OCI-LY1 (cell line): ENCODE measurements around the gene MT1E.

Experiments used
- EZH2 ChIP-seq: fragments of 200-600 bp; sonication (generic), shearing (Covaris generic); IDR thresholded peaks from 2 replicates; pipeline ENCODE4 v1.8.0; 2017; ENCODE audit warnings: borderline replicate concordance, mixed run types, mild to moderate bottlenecking, antibody characterized with exemption, low read length, moderate library complexity, mixed read lengths
- TF ChIP-seq, protein P1 (sequence below): fragments of 200-600 bp; sonication (generic), shearing (Covaris generic); IDR thresholded peaks from 2 replicates; pipeline ENCODE4 v1.5.1; 2017; ENCODE audit warnings: mild to moderate bottlenecking, antibody characterized with exemption, low read length, moderate library complexity, mixed read lengths

DNA sequence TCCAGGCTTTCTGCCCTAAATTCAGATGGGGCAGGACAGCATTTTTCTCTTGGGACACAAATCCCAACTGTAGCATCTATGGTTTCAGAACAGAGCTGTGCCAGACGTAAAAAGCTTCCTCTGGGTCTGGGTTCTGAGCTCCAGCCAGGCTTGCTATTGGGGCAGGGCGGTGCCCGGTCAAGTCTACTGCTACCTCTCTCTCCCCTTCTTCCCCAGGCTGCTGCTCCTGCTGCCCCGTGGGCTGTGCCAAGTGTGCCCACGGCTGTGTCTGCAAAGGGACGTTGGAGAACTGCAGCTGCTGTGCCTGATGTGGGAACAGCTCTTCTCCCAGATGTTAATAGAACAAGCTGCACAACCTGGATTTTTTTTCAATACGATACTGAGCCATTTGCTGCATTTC lies 8.0 kb downstream of the MT1E start:
- TF ChIP-seq, protein P1, sequence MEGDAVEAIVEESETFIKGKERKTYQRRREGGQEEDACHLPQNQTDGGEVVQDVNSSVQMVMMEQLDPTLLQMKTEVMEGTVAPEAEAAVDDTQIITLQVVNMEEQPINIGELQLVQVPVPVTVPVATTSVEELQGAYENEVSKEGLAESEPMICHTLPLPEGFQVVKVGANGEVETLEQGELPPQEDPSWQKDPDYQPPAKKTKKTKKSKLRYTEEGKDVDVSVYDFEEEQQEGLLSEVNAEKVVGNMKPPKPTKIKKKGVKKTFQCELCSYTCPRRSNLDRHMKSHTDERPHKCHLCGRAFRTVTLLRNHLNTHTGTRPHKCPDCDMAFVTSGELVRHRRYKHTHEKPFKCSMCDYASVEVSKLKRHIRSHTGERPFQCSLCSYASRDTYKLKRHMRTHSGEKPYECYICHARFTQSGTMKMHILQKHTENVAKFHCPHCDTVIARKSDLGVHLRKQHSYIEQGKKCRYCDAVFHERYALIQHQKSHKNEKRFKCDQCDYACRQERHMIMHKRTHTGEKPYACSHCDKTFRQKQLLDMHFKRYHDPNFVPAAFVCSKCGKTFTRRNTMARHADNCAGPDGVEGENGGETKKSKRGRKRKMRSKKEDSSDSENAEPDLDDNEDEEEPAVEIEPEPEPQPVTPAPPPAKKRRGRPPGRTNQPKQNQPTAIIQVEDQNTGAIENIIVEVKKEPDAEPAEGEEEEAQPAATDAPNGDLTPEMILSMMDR: no peak
- TF ChIP-seq EZH2: no peak
